Measurements from ENCODE around the gene IGFBP2.
"Not testable (repeated sequence)": the region's sequence is repeated elsewhere in the genome, so short reads cannot be mapped to it uniquely, and the experiment has no call there.

IGFBP2 gene, protein sequence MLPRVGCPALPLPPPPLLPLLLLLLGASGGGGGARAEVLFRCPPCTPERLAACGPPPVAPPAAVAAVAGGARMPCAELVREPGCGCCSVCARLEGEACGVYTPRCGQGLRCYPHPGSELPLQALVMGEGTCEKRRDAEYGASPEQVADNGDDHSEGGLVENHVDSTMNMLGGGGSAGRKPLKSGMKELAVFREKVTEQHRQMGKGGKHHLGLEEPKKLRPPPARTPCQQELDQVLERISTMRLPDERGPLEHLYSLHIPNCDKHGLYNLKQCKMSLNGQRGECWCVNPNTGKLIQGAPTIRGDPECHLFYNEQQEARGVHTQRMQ

DNA sequence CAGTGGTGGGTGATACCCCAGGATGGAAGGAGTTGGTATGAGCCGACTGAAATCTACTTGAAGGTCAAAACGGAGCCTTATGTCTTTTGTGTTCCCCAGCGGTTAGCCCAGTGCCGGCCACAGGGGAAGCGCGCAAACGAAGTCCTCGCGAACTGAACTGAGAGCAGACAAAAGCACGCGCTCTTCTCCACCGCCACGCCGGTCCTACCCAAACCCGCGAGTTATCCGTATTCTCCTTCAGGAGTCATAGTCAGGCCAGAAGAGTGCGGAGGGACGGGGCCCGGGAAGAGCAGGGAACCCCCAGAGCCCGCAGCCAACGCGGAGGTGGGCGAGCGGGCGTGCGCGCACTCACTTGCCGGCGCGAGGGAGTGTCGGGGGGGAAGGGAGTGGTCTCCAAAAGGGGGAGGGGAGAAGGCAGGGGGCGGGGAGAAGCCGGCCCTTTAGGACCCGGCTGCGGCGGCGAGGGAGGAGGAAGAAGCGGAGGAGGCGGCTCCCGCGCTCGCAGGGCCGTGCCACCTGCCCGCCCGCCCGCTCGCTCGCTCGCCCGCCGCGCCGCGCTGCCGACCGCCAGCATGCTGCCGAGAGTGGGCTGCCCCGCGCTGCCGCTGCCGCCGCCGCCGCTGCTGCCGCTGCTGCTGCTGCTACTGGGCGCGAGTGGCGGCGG is at the start of gene IGFBP2:
Gene IGFBP2 (plus strand): TSS at position 469 of the 664 bp plus-strand sequence. CDS start 104 bp downstream, at position 573.
- no peak for DNase-seq (ENCODE audit: low read depth, low spot score)

DNA sequence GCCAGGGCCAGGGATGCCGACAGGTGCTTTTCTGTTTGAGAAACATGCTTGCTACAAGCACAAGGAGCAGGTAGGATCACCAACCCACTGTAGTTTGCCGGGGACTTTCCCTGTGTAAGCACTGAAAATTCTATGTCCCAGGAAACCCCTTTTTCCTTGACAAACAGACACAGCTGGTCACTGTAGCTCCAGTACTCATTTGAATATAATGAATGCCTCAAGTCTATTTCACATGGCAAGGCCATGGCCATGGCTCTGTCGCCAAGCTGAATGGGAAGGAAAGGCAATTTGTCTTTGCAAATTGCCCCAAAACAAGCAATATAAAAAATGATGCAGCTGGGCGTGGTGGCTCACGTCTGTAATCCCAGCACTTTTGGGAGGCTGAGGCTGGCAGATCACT is 49.6 kb upstream of the IGFBP2 start:
- no peak for DNase-seq (ENCODE audit: low read depth, low spot score)

DNA sequence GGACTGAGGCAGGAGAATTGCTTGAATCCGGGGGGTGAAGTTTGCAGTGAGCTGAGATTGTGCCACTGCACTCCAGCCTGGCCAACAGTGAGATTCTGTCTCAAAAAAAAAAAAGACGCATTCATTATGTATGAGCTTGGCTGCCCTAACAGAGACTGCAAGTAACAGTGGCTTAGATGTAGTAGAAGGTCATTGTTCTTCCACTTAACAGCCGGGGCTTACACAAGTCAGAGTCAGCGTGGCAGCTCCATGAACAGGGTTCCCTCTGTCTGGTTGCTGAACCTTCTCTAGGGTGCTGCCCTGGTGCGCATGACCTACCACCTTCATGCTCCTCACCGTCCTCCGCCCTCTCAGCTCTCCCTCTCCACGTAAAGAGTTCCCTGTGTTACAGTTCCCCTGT is 49.1 kb upstream of the IGFBP2 start:
- no peak for DNase-seq (ENCODE audit: low read depth, low spot score)

DNA sequence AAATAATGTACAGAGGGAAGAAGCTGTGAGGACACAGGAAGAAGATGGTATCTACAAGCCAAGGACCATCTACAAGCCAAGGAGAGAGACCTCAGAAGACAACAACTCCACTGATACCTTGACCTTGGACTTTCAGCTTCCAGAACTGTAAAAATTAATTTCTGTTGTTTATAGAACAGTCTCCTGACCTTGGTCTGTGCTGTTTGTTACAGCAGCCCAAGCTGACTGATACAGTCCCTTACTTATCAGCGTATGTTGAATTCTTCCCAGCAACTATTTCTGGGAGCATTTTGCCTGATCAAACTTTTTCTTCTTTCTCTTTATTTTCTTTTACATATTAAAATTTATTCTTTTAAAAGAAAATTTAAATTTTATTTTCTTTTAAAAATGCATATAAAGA is 47.8 kb upstream of the IGFBP2 start:
- no peak for DNase-seq (ENCODE audit: low read depth, low spot score)

DNA sequence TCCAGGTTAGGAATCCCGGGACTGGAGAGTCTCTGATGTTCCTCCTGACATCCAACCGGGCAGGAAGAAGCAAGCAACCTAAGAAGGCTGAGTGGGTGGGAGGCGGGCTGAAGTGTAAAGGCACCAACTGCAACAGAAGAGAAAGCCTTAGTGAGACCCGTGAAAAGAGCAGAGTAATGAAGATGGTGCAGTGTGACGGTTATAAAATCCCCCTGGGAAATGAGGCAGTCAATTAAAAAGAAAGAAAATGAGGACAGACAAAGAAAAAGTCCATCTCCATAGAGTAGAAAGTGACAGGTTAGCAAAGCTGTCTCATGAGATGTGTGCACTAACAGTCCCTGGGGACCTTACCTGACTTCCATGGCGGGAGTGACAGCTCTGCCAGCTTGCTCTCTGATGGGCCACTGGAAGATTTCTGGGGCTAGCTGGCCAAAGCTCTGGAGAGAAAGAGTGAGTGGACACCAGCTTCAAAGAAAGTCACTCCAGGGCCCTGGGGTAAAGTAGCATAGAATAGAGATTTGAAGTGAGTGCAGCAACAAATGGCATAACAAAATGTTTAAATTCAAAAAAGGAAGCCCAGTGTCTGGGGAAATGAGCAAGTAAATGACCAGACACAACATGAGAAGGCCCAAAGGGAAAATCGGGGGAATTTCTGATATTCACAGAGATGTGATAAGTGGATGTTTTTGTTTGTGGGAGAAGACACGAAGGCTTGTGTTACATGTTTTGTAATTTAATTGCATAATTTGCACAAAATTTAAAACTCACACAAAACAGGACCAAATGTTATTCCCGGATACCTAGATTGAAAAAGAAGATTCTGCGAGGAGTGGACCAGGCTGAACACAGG is 44.1 kb upstream of the IGFBP2 start:
- DNase-seq (ENCODE audit: low read depth, low spot score) = no peak

DNA sequence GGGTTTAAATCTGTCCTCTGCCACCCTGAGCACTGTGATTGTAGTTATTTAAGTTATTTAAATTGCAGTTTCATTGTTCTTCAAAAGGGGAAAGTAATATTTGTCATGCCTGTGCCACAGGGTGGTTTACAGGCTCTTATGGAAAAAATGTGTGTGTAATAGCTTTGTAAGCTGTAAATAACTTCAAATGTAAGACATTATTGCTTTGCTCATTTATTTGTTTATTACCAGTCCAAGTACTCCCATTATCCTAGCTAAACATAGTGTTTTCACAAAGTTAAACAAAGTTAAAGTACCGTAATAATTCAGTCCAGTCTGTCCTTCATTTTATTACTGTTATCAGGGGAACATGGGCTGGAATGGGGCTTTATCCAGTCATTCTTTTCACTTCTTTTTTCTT is 43.4 kb upstream of the IGFBP2 start:
- DNase-seq (ENCODE audit: low read depth, low spot score) = no peak

DNA sequence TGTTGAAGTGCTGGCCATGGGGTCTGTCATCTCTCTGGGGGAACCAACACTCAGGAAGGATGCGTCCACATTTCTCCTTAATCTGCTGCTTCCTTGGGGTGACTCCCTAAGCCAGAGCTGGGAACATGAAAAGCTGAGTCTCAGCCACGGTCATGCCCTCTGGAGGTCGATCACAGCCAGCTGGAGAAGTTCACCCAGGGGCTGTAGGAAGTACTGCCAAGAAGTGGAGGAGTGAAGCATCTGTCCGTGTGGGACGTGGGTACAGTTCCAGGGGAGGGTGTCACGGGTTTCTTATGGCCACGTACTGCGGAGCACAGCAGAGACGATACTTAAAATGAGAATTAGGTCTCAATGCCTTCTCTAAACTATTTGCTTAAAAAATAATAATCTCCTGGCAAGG is 42.4 kb upstream of the IGFBP2 start:
- DNase-seq (ENCODE audit: low read depth, low spot score) = no peak

DNA sequence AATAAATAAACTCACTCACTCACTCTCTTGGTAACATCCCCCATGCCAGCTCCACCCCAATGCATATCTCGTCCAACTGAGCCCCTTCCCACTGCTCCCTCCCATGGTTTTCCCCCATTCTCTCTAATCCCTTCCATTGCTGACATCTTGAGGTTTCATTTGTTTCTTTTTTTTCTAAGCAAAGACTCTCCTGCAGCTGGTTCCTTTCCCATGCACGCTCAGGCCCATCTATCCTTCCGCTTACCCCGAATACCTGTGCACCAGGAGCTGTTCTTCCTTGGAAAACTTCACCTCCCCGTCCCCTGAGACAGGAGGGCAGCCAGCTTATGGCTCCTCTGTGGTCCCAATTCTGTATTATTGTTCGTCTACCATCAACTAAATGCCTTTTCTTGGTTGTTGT is 41.7 kb upstream of the IGFBP2 start:
- DNase-seq (ENCODE audit: low read depth, low spot score) = no peak

DNA sequence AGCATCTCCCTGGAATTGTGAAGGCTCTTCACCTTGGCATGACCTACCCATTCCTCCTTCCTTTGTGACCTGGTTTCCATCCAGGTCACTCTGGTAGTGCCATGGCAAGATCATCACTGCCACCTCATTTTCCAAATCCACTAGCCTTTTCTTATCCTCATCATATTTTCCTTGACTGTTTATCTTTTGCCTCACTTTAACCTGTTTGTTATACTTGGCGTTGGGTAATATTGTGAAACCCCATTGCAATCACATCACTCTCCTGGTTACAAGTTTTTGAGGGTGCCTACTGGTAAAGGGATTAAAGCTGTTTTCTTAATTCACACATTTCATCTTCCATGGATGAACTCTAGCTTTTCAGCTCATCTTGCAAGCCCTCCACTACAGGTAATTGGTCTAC is 39.1 kb upstream of the IGFBP2 start:
- no peak for DNase-seq (ENCODE audit: low read depth, low spot score)

DNA sequence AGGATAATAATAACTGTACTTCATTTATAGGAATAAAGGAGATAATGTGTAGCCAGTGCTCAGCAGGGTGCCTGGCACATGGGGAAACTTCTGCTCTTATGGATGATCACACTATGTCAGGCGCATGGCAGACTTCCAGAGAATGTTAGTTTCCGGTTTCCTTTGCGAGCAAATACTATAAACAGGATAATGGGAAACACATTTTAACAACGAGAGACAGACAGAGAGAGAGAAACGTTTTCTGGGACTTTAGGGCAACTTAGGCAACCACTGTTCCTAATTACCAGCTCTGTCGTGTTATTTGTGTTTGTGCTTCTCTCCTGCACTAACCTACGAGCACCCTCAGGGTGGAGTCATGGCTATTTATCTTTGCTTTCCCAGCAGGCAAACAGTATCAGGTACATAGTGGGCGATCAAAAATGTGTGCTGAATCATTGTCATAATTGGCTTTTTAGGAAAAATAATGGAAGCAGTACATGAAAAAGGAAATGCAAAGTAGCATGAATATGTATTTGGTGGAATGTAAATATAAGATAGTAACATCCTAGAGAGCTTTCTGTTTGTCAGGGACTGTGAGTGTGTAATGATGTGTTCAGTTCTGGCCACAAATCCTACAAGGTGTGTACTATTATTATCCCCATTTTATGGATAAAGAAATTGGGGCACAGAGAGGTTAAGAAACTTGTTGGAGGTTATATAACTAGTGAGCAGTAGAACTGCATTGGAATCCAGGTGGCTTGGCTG is 36.8 kb upstream of the IGFBP2 start:
- peak; percentile 58 for DNase-seq (ENCODE audit: low read depth, low spot score)

DNA sequence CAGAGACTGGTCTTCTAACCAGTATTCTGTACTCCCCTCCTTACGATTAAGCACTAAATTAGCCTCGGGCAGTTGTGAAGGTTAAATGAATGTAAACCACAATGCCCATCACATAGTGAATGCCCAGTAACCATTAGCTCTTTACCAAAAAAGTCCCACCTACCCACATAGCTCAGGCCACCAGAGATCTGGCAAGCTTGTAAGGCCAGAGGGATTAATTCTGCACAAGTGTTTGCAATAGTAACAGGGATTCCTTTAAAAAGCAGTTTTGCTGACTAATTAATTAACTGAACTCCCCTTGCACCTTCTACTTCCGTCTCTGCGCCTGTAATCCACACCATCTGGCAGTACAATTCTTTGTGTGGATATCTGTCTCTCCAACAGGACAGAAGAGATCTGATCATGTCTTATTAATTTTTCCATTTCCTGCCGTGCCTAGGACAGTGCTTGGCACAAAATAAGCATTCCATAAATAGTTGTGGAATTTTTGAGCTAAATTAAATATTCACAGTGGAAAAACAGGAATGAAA is 36.2 kb upstream of the IGFBP2 start:
- no peak for DNase-seq (ENCODE audit: low read depth, low spot score)

DNA sequence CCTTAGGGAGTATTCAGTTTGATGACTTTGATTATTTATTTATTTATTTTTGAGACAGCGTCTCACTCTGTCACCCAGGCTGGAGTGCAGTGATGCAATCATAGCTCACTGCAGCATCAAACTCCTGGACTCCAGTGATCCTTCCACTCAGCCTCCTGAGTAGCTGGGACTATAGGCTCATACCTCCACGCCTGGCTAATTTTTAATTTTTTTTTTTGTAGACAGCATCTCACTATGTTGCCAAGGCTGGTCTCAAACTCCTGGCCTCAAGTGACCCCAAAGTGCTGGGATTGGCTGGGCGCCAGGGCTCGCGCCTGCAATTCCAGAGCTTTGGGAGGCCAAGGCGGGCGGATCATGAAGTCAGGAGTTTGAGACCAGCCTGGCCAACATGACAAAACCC is 35.4 kb upstream of the IGFBP2 start:
- DNase-seq (ENCODE audit: low read depth, low spot score) = not testable (repeated sequence)

DNA sequence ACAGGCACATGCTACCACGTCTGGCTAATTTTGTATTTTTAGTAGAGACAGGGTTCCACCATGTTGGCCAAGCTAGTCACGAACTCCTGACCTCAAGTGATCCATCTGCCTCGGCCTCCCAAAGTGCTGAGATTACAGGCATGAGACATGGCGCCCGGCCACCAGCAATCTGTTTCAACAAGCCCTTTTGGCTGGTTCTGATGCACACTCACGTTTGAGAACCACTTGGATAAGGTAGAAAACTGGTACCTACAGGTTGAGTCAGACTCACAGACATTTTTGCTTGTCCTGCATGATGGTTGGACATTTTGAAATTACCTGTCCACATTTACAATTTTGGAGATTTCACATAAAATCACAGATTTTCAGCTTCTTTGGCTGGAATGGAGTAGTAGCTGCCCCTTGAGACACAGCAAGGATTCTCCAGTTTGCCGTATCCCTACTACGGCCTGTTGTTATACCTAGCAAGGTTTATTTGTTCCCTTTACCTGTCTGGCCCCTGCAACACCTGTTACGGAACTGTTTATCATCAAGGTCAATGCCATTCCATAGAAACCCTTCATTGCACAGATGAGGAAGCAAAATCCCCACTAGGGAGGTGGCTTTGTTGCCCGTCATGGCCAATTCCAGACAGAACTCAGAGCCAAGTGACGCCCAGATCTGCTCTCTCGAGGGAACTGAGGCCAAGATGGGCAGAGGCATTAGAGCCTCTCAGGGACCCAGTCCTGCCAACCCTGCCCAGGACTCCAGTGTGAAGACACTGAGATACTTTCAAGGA is 31.4 kb upstream of the IGFBP2 start:
- DNase-seq (ENCODE audit: low read depth, low spot score) = no peak

DNA sequence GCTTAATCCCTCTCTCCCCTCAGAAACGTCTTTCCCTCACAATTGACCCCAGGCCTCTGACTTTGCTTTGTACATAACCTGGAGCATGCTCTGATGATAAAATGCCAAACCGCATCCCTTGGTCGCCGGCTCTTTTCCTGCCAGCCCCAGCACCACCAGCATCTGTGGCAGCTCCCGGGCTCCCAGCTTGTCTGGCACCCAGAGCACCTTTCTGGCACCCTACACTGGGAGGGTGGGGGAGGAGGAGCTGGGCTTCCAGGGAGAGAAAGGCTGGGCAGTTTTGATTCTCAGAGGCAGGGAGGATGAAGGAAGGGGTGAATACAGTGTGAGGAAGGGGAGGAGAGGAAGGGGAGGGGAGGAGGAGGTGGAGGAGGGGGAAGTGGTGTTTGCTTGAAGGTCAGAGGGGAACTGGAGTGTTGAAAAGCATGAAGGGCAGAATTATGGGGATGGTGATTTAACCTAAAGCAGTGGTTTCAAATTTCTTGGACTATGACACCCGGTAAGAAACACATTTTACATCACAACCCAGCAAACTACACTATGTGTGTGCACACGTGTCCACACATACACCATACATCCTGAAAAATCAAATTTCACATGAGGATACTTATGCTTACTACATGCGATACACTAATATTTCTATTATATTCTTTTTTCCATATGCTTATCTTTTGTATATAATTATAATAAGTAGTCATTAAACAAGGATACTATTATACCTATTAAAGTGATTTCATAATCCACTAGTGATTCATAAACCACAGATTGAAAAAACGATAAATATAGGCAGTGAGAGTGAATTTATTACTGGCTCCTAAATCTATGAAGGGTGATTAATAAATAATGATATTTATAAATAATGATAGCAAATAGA is 30.0 kb upstream of the IGFBP2 start:
- no peak for DNase-seq (ENCODE audit: low read depth, low spot score)

DNA sequence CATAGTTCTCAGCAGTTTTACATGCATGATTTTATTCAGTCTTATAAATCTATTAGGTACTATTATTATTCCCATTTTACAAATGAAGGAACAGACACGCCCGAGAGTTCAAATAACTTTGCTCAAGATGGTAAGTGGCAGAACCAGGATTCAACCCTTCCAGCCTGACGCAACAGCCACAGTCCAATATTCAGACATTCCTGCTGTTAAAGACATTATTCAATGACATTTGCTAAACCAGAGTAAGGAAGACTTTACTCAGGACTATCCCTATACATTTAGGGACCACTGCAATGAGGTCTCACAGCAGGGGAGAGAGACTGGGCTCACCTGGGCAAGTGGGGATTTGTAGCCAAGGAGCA is 29.4 kb upstream of the IGFBP2 start:
- DNase-seq (ENCODE audit: low read depth, low spot score) = no peak

DNA sequence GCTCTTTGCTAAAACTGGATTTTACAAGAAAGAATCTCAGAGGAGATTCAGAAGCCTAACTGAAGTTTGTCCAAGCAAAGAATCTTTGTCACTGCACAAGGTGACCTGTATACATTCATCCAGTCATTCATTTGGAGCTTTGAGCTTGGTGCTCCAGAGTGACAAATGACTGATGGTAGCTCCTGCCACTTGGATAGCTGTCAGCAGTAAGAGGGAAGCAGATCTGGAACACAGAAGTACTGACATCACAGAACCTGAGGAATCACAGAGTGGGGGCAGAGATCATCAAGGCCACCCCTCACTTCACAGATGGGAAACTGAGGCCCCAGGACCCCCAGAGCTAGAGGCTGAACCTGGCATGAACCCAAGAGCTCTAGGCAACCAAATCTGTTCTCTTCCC is 28.8 kb upstream of the IGFBP2 start:
- no peak for DNase-seq (ENCODE audit: low read depth, low spot score)

DNA sequence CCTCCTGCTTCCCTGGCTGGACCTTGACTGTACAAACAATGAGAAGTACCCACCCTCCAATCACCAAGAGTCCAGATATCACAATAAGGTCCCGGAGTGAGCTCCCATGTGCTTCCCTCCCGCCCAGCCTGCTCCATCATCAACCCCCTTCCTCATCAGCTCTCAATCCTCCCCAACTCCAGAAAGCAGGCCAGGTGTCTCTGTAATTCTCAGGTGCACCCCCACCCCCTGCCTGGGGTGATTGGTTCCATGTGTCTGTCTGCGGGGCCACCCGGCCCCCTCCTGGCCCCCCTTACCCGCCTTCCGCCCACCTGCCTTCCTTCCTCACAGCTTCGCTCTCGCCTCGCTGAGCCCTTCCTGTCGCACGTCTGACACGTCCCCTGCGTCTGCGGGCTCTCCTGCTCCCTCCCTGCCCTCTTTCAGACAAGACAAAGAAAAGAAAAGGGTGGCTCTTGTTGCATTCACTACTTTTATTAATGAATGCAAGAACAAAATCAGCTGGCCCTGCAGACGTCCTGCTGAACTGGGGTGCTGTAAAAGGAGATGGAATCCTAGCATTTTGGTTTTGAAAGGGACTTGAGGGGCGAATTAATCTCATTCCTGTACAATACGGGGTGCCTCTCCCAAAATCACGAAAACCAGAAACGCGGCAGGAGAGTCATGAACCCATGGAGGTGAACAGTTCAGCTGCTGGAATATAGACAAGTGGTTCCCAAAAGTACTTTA is 26.5 kb upstream of the IGFBP2 start:
- no peak for DNase-seq (ENCODE audit: low read depth, low spot score)

DNA sequence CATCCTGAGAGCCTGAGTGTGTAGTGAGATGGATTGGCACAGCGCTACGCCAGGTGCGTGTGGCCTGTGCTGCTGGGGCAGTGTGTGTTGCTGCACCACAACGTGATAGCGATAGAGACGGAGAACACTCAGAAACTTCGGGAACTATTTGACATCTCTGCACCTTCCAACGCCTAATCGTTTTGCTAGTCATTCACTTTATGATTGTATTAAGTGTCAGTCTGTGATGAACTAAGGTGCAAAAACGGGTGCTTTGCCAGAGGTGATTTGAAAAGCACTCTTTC is 26.0 kb upstream of the IGFBP2 start:
- no peak for DNase-seq (ENCODE audit: low read depth, low spot score)

DNA sequence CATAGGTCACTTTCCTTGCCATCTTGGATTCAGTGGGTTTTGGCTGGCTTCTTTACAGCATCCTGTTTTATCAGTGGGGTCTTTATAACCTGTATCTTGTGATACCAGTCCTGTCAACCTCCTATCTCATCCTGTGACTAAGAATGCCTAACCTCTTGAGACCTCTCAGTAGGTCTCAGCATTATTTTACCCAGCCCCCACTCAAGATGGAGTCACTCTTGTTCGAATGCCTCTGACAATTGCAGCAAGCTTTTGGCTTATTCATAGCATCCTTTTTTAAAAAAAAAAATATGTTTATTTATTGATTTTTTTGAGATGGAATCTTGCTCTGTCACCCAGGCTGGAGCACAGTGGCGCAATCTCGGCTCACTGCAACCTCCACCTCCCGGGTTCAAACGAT is 24.7 kb upstream of the IGFBP2 start:
- DNase-seq (ENCODE audit: low read depth, low spot score) = no peak
